Stimulated activated naive CD8-positive, alpha-beta T cell treated with anti-CD3 and anti-CD28 coated beads, Interleukin-15, Interleukin-2, amounts not matched to agents 100 ng/mL and 50 ng/mL, for 24 hours (primary cell): ENCODE results near the gene PAAF1.
A peak's percentile ranks its signal among the peaks of the same experiment; 100 is the strongest.

Experiments used
- H3K27ac Mint-ChIP-seq: one replicate; pipeline ENCODE4 v1.8.0; 2021; ENCODE audit warnings: mild to moderate bottlenecking, mixed read lengths
- H3K27me3 Mint-ChIP-seq: one replicate; pipeline ENCODE4 v1.8.0; 2021; ENCODE audit warnings: mixed read lengths
- H3K36me3 Mint-ChIP-seq: one replicate; pipeline ENCODE4 v1.8.0; 2021; ENCODE audit warnings: low read depth, mixed read lengths
- H3K4me1 Mint-ChIP-seq: one replicate; pipeline ENCODE4 v1.8.0; 2021; ENCODE audit warnings: low read depth, mixed read lengths
- H3K4me3 Mint-ChIP-seq: one replicate; pipeline ENCODE4 v1.8.0; 2021; ENCODE audit warnings: mild to moderate bottlenecking, mixed read lengths
- H3K9me3 Mint-ChIP-seq: one replicate; pipeline ENCODE4 v1.8.0; 2021; ENCODE audit warnings: mixed read lengths

The PAAF1 gene

DNA sequence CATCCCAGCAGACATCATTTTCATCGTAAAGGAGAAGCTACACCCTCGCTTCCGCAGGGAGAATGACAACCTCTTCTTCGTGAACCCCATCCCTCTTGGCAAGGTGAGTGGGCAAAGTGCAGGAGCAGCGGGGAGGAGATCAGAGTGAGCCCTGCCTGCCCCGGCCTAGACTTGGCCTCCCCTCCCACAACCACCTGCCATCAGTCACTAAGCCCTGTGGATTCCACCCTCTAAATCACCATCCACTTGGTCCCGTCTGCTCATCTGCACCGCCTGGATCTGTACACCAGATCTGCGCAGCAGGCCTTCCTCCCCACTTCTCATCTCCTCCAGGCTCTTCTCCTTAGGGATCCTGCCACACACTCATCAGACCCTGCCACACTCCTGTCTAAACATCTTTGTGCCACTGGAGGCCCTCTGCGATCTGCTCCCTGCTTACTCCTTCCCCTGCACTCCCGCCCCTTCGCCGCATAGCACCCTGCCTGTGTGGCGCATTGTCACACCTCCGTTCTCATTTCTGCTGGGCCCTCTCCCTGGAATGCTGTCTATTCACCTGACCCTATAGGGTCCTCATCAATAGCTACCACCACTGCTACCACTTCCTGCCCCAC, 91.7 kb downstream of the PAAF1 start:
- Mint-ChIP-seq H3K27me3 (no peaks in the 10 kb centered on the region), H3K27ac (peak overlapping the region; percentile 2), H3K36me3 (peaks cover 6% of the 10 kb centered on the region), H3K4me3 (no peak overlapping the region), H3K4me1 (peaks cover 75% of the 10 kb centered on the region), H3K9me3 (no peaks in the 10 kb centered on the region)

DNA sequence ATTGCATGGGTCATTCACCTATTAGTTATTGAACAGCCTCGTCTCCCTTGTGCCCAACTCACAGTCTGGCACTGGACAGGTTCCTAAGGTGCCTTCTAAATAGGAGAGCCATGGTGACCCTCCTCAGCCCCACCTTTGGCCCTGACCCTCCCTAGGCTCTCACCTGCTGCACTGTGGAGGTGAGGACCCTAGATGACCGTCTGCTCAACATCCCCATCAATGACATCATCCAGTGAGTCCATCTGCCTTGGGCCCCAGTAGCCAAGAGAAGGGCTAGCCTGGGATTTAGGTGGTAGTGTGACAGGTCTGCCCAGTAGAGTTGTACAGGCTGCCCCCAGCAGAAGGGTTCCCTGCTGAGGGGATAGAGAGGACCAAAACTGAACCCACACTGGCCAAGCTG, 92.3 kb downstream of the PAAF1 start:
- H3K36me3 Mint-ChIP-seq = peaks cover 13% of the 10 kb centered on the region
- H3K27me3 Mint-ChIP-seq = no peaks in the 10 kb centered on the region
- H3K9me3 Mint-ChIP-seq = no peaks in the 10 kb centered on the region
- peak overlapping the region; percentile 65 for H3K27ac Mint-ChIP-seq
- H3K4me3 Mint-ChIP-seq = no peak overlapping the region
- H3K4me1 Mint-ChIP-seq = peaks cover 78% of the 10 kb centered on the region

DNA sequence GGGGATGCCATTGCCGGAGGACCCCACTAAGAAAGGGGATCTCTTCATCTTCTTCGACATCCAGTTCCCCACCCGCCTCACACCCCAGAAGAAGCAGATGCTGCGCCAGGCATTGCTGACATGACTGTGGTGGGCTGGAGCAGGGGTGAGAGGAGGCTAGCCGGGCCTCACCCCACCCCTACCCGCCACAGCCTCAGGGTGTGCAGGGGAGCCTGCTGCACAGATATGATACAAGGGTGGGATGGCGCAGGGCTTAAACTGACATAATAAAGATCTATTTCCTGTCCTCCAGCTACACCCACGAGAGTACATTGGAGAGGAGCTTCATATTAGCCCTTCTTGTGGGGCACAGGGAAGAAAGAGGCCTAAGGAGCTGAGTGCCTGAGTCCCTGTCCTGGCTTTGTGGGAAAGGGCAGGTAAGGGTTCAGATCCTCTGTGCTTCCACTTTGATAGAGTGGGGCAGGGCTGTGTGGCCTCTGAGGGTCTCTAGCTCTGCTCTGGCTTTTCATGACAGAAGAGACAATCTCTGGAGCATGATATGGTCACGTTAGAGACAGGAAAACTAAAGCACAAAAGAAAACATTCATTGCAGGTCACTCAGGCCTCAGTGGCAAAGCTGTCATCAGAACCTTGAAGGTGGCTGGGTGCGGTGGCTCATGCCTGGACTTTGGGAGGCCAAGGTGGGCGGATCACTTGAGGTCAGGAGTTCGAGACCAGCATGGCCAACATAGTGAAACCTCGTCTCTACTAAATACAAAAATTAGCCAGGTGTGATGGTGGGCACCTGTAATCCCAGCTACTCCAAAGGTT, 93.4 kb downstream of the PAAF1 start:
- peaks cover 81% of the 10 kb centered on the region for H3K4me1 Mint-ChIP-seq
- H3K4me3 Mint-ChIP-seq = no peak overlapping the region
- no peaks in the 10 kb centered on the region for H3K9me3 Mint-ChIP-seq
- H3K36me3 Mint-ChIP-seq = peaks cover 24% of the 10 kb centered on the region
- peak overlapping the region; percentile 55 for H3K27ac Mint-ChIP-seq
- no peaks in the 10 kb centered on the region for H3K27me3 Mint-ChIP-seq

DNA sequence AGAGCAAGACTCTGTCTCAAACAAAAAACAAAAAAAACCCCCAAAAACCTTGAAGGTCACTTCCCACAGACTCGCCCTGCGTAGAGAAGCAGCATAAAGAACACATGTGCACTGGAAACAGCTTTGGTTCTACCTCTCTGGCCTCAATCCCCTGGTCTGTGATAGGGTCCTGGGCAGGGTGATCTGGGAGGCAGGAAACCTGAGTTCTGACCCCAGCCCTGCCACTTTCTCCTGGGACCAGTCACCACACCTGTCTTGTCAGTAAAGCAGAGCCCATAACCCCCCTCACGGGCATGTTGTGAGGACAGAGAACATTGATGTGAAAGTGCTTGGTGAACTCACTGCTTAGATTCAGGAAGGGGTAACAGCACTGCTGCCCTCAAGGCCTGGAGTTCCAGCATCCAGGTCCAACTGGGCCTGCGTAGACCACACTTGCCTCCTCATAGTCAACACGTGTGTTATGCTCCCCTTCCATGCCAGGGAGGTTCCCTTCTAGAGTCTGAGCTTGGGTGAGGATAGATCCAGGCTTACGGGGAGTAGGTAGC, 94.4 kb downstream of the PAAF1 start:
- Mint-ChIP-seq H3K9me3 (no peaks in the 10 kb centered on the region), H3K27ac (peak overlapping the region; percentile 89), H3K4me1 (peaks cover 87% of the 10 kb centered on the region), H3K27me3 (no peaks in the 10 kb centered on the region), H3K4me3 (no peak overlapping the region), H3K36me3 (peaks cover 34% of the 10 kb centered on the region)

DNA sequence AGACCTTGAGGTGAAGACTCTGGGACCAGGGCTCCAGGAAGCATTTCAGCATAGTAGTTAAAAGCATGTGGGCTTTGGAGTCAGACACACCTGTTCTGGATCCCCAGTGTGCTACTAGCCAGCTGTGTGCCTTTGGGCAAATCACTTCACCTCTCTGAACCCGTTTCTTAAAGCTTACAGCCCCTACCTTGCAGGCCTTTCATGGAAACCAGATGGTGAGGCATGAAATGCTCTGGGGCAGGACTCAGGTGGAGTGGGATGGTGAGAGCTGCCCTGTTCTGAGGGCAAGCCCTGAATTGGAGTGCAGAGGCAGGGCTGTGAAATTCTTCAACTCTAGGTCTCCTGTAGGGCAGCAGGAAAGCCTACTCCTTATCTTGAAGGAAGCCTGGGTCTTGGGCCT, 95.4 kb downstream of the PAAF1 start:
- H3K27ac Mint-ChIP-seq = peak overlapping the region; percentile 55
- no peaks in the 10 kb centered on the region for H3K9me3 Mint-ChIP-seq
- H3K4me1 Mint-ChIP-seq = peaks cover 96% of the 10 kb centered on the region
- H3K4me3 Mint-ChIP-seq = no peak overlapping the region
- no peaks in the 10 kb centered on the region for H3K27me3 Mint-ChIP-seq
- peaks cover 43% of the 10 kb centered on the region for H3K36me3 Mint-ChIP-seq

DNA sequence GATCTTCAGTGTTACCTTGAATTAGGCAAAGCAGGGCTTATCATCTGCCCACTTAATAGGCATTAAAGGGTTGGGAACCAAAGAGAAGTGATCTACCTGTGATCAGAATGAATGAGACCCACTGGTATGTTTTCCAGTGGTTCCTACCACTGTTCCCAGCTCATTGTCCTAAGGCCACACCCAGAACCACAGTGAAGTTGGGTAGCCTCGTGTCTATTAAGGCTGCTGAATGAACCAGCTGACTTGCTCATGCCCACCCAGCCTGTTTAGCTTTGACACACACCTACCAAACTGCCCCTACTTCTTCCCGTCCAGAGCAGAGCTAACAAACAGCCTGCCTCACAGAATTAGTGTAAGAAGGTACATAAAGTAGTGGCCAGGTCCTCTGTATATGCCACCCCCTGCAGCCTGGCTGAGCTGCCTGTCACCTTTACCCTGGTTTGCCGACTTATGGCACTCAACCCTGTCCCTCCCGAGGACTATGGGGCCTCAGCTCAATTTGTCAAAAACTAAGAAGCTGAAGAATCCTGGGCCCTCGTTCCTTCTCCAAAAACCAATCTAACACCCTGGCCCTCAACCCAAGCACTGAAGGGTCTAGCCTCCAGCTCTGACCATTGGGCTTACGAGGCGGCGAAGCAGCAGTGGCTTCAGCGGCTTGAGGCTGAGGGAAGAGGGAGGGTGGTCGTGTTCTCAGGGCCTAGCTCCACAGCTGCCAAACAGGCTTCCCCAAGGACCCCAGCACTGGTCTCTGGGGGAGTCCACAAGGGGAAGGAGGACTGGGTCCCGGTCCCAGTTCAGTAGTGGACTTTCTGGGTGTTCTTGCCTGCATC, 96.0 kb downstream of the PAAF1 start:
- peaks cover 98% of the 10 kb centered on the region for H3K4me1 Mint-ChIP-seq
- H3K4me3 Mint-ChIP-seq = no peak overlapping the region
- H3K9me3 Mint-ChIP-seq = no peaks in the 10 kb centered on the region
- peak overlapping the region; percentile 55 for H3K27ac Mint-ChIP-seq
- no peaks in the 10 kb centered on the region for H3K27me3 Mint-ChIP-seq
- peaks cover 50% of the 10 kb centered on the region for H3K36me3 Mint-ChIP-seq

DNA sequence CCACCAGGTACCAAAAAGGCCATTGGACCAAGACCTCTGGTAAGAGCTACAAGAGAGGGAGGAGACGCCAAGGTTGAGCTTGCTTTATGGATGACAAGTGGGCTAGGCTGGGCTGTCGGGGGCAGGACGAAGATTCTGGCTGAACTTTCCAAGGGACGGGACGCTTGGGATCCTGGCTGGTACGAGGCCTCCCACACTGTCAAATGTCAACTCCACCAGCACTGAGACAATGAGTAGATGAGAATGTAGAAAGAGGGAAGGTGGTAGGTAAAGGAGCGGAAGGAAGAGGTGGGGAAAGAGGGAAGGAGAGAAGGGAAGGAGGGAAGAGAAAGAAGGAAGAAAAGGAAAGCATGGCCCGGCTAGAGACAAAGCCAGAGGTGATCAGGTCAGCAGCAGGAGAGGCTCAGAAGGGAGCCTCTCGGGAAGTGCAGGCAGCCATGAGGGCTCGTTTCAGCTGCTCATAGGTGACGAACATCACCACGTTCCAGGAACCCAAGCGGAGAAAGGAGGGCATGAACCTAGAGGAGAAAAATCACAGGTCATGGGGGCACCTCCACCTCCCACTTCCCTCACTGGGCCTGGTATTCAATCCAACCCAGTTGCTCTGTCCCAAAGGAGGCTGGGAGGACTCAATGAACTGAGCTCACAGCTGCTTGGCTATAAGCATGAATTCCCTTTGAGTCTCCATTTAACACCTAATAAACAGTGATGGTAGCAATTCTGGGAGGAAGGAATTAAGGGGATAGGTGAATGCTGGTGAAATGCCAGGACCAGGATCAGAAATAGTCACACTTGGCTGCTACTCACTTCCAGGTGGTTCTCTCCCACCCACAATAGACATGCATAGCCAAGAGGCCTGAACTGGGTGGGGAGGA, 98.0 kb downstream of the PAAF1 start:
- no peaks in the 10 kb centered on the region for H3K27me3 Mint-ChIP-seq
- peaks cover 70% of the 10 kb centered on the region for H3K36me3 Mint-ChIP-seq
- peak overlapping the region; percentile 50 for H3K4me3 Mint-ChIP-seq
- peak overlapping the region; percentile 70 for H3K27ac Mint-ChIP-seq
- H3K4me1 Mint-ChIP-seq = peaks cover 98% of the 10 kb centered on the region
- H3K9me3 Mint-ChIP-seq = no peaks in the 10 kb centered on the region

DNA sequence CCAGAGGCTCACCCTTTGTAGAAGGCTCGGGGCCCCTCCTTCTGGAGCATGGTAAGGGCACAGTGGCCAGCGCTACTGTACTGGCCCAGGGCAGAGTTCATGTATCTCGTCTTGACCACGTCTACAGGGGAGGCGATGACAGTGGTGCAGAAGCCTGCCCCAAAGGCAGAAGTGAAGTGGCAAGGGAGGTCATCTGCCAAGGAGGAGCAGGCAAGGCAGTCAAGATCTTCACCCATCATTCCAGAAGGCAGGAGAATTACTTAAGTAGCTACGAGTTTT, 98.6 kb downstream of the PAAF1 start:
- peak overlapping the region; percentile 57 for H3K27ac Mint-ChIP-seq
- no peaks in the 10 kb centered on the region for H3K9me3 Mint-ChIP-seq
- no peaks in the 10 kb centered on the region for H3K27me3 Mint-ChIP-seq
- H3K36me3 Mint-ChIP-seq = peaks cover 76% of the 10 kb centered on the region
- H3K4me3 Mint-ChIP-seq = peak overlapping the region; percentile 50
- peaks cover 98% of the 10 kb centered on the region for H3K4me1 Mint-ChIP-seq

DNA sequence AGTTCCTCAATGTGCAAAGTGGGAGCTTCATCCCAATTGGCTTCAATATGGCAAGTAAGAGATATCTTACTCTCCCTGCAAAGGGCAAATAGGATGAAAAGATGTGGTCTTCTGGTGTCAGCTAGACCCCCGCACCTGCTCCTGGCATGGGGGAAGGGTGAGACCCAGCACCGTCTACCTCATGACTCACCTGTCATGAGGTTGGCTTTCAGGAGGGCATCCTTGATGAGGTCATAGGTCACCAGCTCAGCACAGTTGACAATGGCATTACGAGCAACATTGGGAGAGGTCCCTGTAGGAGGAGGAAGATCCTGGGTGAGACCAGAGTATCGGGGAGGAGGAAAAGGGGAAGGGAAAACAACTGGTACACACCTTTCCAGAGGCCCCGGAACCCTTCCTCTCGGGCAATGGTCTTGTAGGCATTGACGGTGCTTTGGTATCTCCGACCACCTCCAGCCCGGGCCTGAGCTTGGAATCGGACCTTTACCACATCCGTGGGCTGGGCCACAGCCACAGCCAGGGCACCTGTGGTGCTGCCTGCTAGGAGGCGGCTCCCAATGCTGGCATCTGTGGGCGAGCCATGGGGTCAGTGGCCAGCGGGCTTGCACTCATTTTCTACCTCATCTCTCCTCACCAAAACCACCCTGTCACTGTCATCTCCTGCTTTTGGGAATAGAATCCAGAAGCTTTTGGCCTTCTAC, 99.8 kb downstream of the PAAF1 start:
- Mint-ChIP-seq H3K36me3 (peaks cover 88% of the 10 kb centered on the region), H3K27ac (peak overlapping the region; percentile 80), H3K27me3 (no peaks in the 10 kb centered on the region), H3K4me3 (peak overlapping the region; percentile 49), H3K9me3 (no peaks in the 10 kb centered on the region), H3K4me1 (peaks cover 98% of the 10 kb centered on the region)

DNA sequence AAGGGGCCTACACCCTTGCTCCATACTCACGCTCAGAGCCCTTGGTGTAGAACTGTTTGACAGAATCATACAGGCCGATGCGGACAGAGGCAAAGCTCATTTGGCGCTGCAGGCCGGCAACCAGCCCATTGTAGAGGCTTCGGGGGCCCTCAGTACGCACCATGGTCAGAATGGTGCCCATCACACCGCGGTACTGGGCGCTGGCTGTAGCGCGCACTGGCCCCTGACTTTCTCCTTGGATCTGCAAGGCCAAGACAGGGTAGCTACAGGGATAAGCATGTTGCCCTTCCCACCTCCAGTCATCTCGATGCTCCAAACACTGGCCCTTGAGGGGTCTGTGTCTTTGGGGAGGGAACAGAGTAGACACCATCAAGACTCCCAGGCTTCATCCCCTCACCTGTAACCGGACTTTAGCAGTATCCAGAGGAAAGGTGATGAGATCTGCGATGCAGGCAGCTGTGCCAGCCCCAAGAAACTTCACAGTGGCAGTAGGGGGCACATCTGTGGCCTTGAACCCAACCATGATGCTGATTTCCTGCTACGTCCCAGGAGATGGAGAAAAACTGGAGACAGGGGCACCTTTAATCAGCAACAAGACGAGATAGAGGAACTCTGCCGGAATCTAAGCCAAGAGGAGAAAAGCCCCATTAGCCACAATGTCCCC, 101.2 kb downstream of the PAAF1 start:
- Mint-ChIP-seq H3K4me1 (peaks cover 89% of the 10 kb centered on the region), H3K9me3 (no peaks in the 10 kb centered on the region), H3K4me3 (peak overlapping the region; percentile 98)

DNA sequence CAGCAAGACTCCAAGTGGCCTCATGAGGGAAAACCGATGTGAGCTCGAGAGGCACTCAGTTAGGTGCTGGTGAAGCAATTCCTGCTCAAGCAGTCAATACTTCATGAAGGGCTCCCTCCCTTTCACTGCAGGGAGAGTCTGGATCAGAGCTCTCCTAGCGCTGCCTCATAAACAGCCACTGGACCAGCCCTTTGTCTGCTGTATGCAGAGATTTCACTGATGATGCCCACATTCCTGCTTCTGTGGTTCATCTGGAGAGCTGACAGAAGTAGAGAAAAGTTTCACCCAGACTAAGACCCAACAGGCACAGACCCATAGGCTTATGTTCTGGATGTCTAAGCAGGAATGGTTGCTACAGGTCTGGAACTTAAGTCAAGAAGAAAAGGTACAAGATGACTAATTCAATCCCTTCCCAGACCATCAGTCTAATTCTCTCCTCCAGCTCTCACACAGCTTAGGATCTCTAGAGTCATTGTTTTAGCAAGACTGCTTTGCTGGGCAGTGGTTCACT, 101.8 kb downstream of the PAAF1 start:
- peaks cover 86% of the 10 kb centered on the region for H3K4me1 Mint-ChIP-seq
- H3K36me3 Mint-ChIP-seq = peaks cover 89% of the 10 kb centered on the region
- H3K9me3 Mint-ChIP-seq = no peaks in the 10 kb centered on the region
- H3K4me3 Mint-ChIP-seq = peak overlapping the region; percentile 98
- peak overlapping the region; percentile 100 for H3K27ac Mint-ChIP-seq
- H3K27me3 Mint-ChIP-seq = no peaks in the 10 kb centered on the region

More for the DNA sequence above, 101.2 kb downstream of the PAAF1 start:
- Mint-ChIP-seq H3K27ac (peak overlapping the region; percentile 100), H3K36me3 (peaks cover 94% of the 10 kb centered on the region), H3K27me3 (no peaks in the 10 kb centered on the region)

DNA sequence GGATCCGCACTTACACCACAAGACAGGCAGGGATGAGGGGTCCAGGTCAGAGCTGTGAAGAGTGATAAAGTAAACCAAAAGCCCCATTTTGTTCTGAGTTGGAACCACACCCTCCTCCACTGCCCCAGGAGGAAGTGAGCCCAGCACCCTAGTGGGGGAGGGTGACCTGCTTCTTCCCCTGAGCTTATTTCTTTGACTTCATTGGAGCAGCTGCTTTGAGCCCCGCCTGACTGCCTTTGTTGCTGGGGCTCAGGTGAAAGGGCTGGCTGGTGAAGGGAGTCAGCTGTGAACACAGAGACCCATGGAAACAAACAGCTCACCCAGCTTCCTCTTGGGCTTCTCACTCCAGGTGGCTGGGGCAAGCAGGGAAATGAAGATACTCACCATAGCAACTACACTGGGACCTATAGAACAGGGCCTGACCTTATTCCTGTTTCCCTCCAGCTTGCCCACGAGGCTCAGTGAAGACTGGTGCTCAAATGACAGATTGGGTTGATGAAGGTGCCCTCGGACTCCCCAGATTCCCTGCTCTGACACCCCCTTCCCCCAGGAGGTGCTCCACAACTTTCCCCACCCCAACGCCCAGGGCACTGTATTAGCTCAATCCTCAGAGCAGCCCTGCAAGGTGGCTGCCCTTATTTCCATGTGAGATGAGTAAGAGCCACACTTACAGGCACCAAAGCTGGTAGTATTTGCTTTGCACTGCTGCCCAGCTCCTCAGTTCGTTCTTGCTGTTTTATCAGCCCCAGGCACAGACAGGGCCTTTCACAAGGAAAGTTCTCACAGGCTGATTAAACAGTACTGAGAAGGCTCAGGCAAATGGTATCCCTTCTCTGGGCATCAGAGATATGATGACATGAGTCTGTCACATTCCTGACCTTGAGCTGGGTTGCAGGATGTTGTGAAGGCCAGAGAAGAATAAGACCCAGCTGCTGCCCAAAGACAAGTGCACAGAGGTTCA, 103.5 kb downstream of the PAAF1 start:
- Mint-ChIP-seq H3K36me3 (peaks cover 73% of the 10 kb centered on the region), H3K4me1 (peaks cover 83% of the 10 kb centered on the region), H3K27me3 (no peaks in the 10 kb centered on the region), H3K9me3 (no peaks in the 10 kb centered on the region), H3K4me3 (peak overlapping the region; percentile 98), H3K27ac (peak overlapping the region; percentile 100)
